Liver (tissue), 9 donors: ENCODE results near the gene BNIPL. TPM values are rescaled to one million over a fixed set of nuclear protein-coding genes. Genes with fewer than 3 reads are reported as not detected.

ENCODE experiments used
- DNase-seq: peaks from one replicate; pipeline ENCODE4 v3.0.0-alpha.2; 2017; ENCODE audit warnings: low spot score
- H3K27ac ChIP-seq, 2 donors: one replicate each; pipeline ENCODE4 v1.7.0; 2013; ENCODE audit warnings: inconsistent platforms in 2 of 2, low read length in 2 of 2, control low read depth in 1 of 2, low read depth in 1 of 2, mild to moderate bottlenecking in 1 of 2
- H3K27me3 ChIP-seq, 4 donors: one replicate each; pipeline versions ENCODE4 v1.6.1 to v1.7.0; 2013; ENCODE audit warnings: low read length in 3 of 4, inconsistent platforms in 1 of 4, mild to moderate bottlenecking in 1 of 4, moderate library complexity in 1 of 4; ENCODE audit not compliant: control insufficient read depth in 4 of 4, insufficient read depth in 4 of 4
- H3K36me3 ChIP-seq, 4 donors: one replicate each; pipeline versions ENCODE4 v1.6.1 to v1.7.0; 2013; ENCODE audit warnings: low read length in 3 of 4, mild to moderate bottlenecking in 3 of 4, low read depth in 1 of 4, moderate library complexity in 1 of 4; ENCODE audit not compliant: control insufficient read depth in 4 of 4, insufficient read depth in 3 of 4
- H3K4me1 ChIP-seq, 4 donors: one replicate each; pipeline versions ENCODE4 v1.6.1 to v1.7.0; 2013; ENCODE audit warnings: low read length in 3 of 4, mild to moderate bottlenecking in 3 of 4, moderate library complexity in 1 of 4; ENCODE audit not compliant: control insufficient read depth in 4 of 4, insufficient read depth in 4 of 4
- H3K4me3 ChIP-seq, 3 donors: one replicate each; pipeline versions ENCODE4 v1.6.1 to v1.7.0; 2013; ENCODE audit warnings: low read length in 3 of 3, control low read depth in 1 of 3, low read depth in 1 of 3, mild to moderate bottlenecking in 1 of 3
- H3K9ac ChIP-seq, 2 donors: one replicate each; pipeline ENCODE4 v1.7.0; 2013; ENCODE audit warnings: low read length in 2 of 2, mild to moderate bottlenecking in 2 of 2, moderate library complexity in 2 of 2, control low read depth in 1 of 2, low read depth in 1 of 2
- H3K9me3 ChIP-seq, 4 donors: one replicate each; pipeline versions ENCODE4 v1.6.1 to v1.7.0; 2013; ENCODE audit warnings: low read length in 3 of 4; ENCODE audit not compliant: control insufficient read depth in 4 of 4
- ATF3 ChIP-seq: IDR thresholded peaks from 2 replicates; pipeline ENCODE4 v1.6.1; 2016; ENCODE audit warnings: antibody characterized with exemption
- CTCF ChIP-seq: fragments of 150-350 bp; IDR thresholded peaks from 2 replicates; pipeline ENCODE4 v1.5.1; 2017; ENCODE audit warnings: improper control_type of control experiment, low read depth, low read length; ENCODE audit not compliant: missing input control
- EGR1 ChIP-seq, 2 donors: IDR thresholded peaks; 2 replicates each; pipeline ENCODE4 v1.6.1; 2016 to 2018; ENCODE audit warnings: antibody characterized with exemption in 2 of 2, low read depth in 2 of 2
- FOXA1 ChIP-seq: IDR thresholded peaks from 2 replicates; pipeline ENCODE4 v1.6.1; 2016; ENCODE audit warnings: antibody characterized with exemption
- FOXA2 ChIP-seq: IDR thresholded peaks from 2 replicates; pipeline ENCODE4 v1.6.1; 2016; ENCODE audit warnings: antibody characterized with exemption
- GABPA ChIP-seq, 2 donors: IDR thresholded peaks in 1 of 2; conservative IDR thresholded peaks in 1 of 2; 2 replicates each; pipeline ENCODE4 v1.6.1; 2016; ENCODE audit warnings: antibody characterized with exemption in 2 of 2, mild to moderate bottlenecking in 1 of 2, moderate library complexity in 1 of 2
- HNF4A ChIP-seq, 2 donors: conservative IDR thresholded peaks; 2 replicates each; pipeline ENCODE4 v1.6.1; 2016; ENCODE audit warnings: antibody characterized with exemption in 2 of 2, mild to moderate bottlenecking in 2 of 2
- HNF4G ChIP-seq: IDR thresholded peaks from 2 replicates; pipeline ENCODE4 v1.6.1; 2016; ENCODE audit warnings: antibody characterized with exemption
- JUND ChIP-seq, 2 donors: IDR thresholded peaks; 2 replicates each; pipeline ENCODE4 v1.6.1; 2016; ENCODE audit warnings: antibody characterized with exemption in 2 of 2
- MAX ChIP-seq: IDR thresholded peaks from 2 replicates; pipeline ENCODE4 v1.6.1; 2016; ENCODE audit warnings: antibody characterized with exemption
- NR2F2 ChIP-seq: IDR thresholded peaks from 2 replicates; pipeline ENCODE4 v1.6.1; 2016; ENCODE audit warnings: antibody characterized with exemption
- RAD21 ChIP-seq, 2 donors: IDR thresholded peaks; 2 replicates each; pipeline ENCODE4 v1.6.1; 2016; ENCODE audit warnings: antibody characterized with exemption in 2 of 2, mild to moderate bottlenecking in 2 of 2
- REST ChIP-seq: IDR thresholded peaks from 2 replicates; pipeline ENCODE4 v1.6.1; 2016; ENCODE audit warnings: antibody characterized with exemption, mild to moderate bottlenecking
- RXRA ChIP-seq, 2 donors: IDR thresholded peaks; 2 replicates each; pipeline ENCODE4 v1.6.1; 2017 to 2018; ENCODE audit warnings: antibody characterized with exemption in 2 of 2, mild to moderate bottlenecking in 1 of 2
- SP1 ChIP-seq: IDR thresholded peaks from 2 replicates; pipeline ENCODE4 v1.6.1; 2018; ENCODE audit warnings: antibody characterized with exemption, mild to moderate bottlenecking
- TAF1 ChIP-seq: conservative IDR thresholded peaks from 2 replicates; pipeline ENCODE4 v1.6.1; 2016; ENCODE audit warnings: antibody characterized with exemption, mild to moderate bottlenecking
- YY1 ChIP-seq: IDR thresholded peaks from 2 replicates; pipeline ENCODE4 v1.6.1; 2016; ENCODE audit warnings: antibody characterized with exemption, mild to moderate bottlenecking
- ZBTB33 ChIP-seq: IDR thresholded peaks from 2 replicates; pipeline ENCODE4 v1.6.1; 2016; ENCODE audit warnings: antibody characterized with exemption
- WGBS: extraction: QIAGEN DNeasy Blood & Tissue Kit; methylation state at CpG from one replicate; pipeline ENCODE4 v1.1.7; 2013; 5-methylcytosine and 5-hydroxymethylcytosine counted together
- polyA plus RNA-seq, 2 donors: library from polyadenylated mRNA; stranded (reverse) in 1 of 2; unstranded in 1 of 2; fragments of 200-250 nt in 1 of 2; fragments of >200 nt in 1 of 2; fragmentation: Nextera tagmentation in 1 of 2; extraction: Ambion mirVana in 1 of 2; gene quantifications; one replicate each; pipeline versions ENCODE4 v1.2.1 to v1.2.3, GENCODE V29; 2013 to 2015
- total RNA-seq, 2 donors: library from RNA; depleted of rRNA; stranded (reverse); fragments of >200 nt; gene quantifications; one replicate each; pipeline ENCODE4 v1.2.3, GENCODE V29; 2014
- donor health status: healthy.
- donor health status: healthy.
- donor health status: healthy.
- donor health status: healthy.
- donor health status: healthy.

Gene BNIPL
- under 1 TPM; 0.09 to 0.84 TPM for total RNA-seq
- under 1 TPM; 0.13 to 0.15 TPM for polyA plus RNA-seq

GRCh38 chr1:151036356-151036755 lies at the start of gene BNIPL:
Gene BNIPL (plus strand): TSS chr1:151036586. CDS start chr1:151036726, 140 bp downstream.
- Histone ChIP-seq H3K4me3 (no peak within 1 kb of the TSS), H3K9me3 (no peaks in the 10 kb centered on the region), H3K27ac (no peak within 1 kb of the TSS), H3K27me3 (no peaks in the 10 kb centered on the region), H3K4me1 (no peaks in the 10 kb centered on the region), H3K36me3 (peaks cover 6 to 28% (median 19%) of the 10 kb centered on the region in 4 donors), H3K9ac (no peak within 1 kb of the TSS)
- DNase-seq, result no peak
- 65% methylated on average over 2 of the region's 2 CpGs for WGBS
- TF ChIP-seq HNF4G (no peak), CTCF (no peak), RXRA (IDR thresholded peaks at IDR 0.05) (no peak), MAX (no peak), SP1 (no peak), JUND (IDR thresholded peaks at IDR 0.05) (no peak), ZBTB33 (no peak), TAF1 (no peak), RAD21 (IDR thresholded peaks at IDR 0.05) (no peak), HNF4A (conservative IDR thresholded peaks at IDR 0.05) (no peak), YY1 (no peak), REST (no peak), GABPA (IDR thresholded peaks at IDR 0.05 in 1 of 2, conservative IDR thresholded peaks at IDR 0.05 in 1 of 2) (no peak), NR2F2 (no peak), EGR1 (IDR thresholded peaks at IDR 0.05; ENCODE audit: low read depth in 2 of 2) (no peak), FOXA1 (no peak), ATF3 (no peak), FOXA2 (no peak)
